GM19324 (cell line): ENCODE results near the gene DDX6.
A peak's percentile ranks its signal among the peaks of the same experiment; 100 is the strongest.
"Not testable (repeated sequence)": the region's sequence is repeated elsewhere in the genome, so short reads cannot be mapped to it uniquely, and the experiment has no call there.

Experiments used
- ATAC-seq: cut with Tn5 transposase; IDR thresholded peaks from one replicate; pipeline ENCODE4 v1.9.1; 2021; ENCODE audit warnings: mild to moderate bottlenecking, moderate library complexity; ENCODE audit not compliant: unreplicated experiment, low FRiP score

Gene DDX6, protein sequence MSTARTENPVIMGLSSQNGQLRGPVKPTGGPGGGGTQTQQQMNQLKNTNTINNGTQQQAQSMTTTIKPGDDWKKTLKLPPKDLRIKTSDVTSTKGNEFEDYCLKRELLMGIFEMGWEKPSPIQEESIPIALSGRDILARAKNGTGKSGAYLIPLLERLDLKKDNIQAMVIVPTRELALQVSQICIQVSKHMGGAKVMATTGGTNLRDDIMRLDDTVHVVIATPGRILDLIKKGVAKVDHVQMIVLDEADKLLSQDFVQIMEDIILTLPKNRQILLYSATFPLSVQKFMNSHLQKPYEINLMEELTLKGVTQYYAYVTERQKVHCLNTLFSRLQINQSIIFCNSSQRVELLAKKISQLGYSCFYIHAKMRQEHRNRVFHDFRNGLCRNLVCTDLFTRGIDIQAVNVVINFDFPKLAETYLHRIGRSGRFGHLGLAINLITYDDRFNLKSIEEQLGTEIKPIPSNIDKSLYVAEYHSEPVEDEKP

GRCh38 chr11:118791111-118791960, at the start of gene DDX6:
Gene DDX6, minus strand, starts transcription at chr11:118791164. Its CDS starts 4,913 bp downstream, at chr11:118786251.
- ATAC-seq = peak; percentile 52

GRCh38 chr11:118838905-118839553, 48.1 kb upstream of the DDX6 start:
- ATAC-seq = no peak

GRCh38 chr11:118837868-118838267, 46.9 kb upstream of the DDX6 start:
- no peak for ATAC-seq

GRCh38 chr11:118834427-118835028, 43.6 kb upstream of the DDX6 start:
- ATAC-seq = no peak

GRCh38 chr11:118827118-118827517, 36.2 kb upstream of the DDX6 start:
- no peak for ATAC-seq

DNA sequence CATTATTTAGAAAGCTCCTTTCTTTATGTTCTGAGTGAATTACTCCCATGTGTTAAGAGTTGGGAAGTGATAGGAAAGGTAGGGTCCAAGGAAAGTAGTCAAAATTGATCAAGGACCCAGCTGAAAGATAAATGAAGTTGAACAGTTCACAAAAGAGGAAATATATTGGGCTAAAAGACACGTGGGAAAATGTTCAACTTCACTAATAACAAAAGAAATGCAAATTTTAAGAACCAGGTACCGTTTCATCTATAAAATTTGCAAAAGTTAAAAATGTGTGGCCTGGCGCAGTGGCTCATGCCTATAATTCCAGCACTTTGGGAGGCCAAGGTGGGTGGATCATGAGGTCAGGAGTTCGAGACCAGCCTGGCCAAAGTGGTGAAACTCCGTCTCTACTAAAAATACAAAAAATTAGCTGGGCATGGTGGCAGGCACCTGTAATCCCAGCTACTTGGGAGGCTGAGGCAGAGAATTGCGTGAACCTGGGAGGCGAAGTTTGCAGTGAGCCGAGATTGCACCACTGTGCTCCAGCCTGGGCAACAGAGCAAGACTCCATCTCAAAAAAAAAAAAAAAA, 32.1 kb upstream of the DDX6 start:
- ATAC-seq = not testable (repeated sequence)

- ATAC-seq = peak; percentile 90
Measured at GRCh38 chr11:118820412-118821357, 29.7 kb upstream of the DDX6 start.

GRCh38 chr11:118820025-118820379, 29.0 kb upstream of the DDX6 start:
- not testable (repeated sequence) for ATAC-seq

GRCh38 chr11:118819334-118820024, 28.5 kb upstream of the DDX6 start:
- no peak for ATAC-seq

DNA sequence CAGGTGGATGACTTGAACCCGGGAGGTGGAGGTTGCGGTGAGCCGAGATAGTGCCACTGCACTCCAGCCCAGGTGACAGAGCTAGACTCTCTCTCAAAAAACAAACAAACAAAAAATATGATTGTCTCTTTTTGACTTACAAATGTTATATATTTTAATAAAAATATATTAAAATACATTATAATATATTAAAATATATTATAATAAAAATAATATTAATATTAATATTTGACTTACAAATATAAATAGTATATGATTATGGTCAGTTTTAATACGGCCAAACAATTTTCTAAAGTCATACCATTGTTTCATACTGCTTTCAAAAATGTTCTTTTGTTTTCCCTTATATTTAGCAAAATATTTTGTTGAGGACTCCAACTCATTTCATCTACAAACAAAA, 27.2 kb upstream of the DDX6 start:
- no peak for ATAC-seq

DNA sequence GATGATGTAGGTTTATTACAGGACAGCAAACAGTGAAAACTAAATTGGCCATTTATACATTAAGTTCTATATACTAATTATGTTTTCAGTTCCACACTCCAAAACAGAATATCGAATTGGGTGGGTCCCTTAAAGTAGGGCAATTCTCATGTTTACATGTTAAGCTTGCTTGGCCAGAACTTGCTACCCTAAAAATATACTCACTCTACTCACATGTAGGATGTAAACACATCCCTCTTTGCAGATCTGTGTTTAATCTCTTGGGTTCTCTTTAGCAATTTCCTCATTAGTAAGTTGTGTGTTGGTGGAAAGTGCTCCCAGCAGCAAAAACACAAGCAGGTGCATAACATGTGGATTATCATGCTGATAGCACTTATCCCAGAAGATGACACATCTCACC, 22.6 kb upstream of the DDX6 start:
- ATAC-seq = no peak

- no peak for ATAC-seq
Measured at GRCh38 chr11:118812485-118812884, 21.5 kb upstream of the DDX6 start.

- ATAC-seq = no peak
Measured at GRCh38 chr11:118807800-118808778, 17.1 kb upstream of the DDX6 start.

DNA sequence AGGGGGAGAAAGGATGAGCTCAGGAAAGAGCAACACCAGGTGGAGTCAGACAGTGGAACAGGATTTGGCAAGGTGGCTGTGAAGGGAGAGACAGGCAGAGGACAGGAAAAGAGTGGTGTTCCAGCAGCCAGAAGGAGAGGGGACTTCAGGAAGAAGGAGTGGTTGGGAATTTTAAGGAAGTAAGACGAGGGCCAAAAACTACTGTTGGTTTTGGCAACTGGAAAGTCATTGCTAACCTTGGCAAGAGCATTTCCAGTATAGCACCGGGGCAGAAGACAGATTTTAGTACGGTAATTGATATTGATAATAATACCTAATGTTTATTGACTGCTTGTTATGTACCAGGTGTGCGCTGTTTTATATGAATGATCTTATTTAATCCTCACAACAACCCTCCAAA, 15.4 kb upstream of the DDX6 start:
- no peak for ATAC-seq

DNA sequence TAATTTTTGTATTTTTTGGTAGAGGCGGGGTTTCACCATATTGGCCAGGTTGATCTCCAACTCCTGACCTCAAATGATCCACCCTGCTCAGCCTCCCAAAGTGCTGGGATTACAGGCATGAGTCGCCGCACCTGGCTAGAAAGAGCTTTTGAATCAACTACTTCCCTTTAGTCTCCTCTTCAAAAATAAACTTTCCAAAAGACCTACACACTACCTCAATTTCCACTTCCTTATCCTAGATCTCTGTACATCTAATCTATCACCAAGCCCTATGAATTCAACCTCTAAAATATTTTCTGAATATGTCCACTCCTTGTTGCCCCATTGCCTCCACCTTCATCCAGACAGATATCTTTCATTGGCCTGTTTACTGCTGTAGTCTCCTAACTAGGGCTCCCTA, 13.1 kb upstream of the DDX6 start:
- no peak for ATAC-seq

GRCh38 chr11:118799372-118799771, 8.4 kb upstream of the DDX6 start:
- ATAC-seq = no peak

DNA sequence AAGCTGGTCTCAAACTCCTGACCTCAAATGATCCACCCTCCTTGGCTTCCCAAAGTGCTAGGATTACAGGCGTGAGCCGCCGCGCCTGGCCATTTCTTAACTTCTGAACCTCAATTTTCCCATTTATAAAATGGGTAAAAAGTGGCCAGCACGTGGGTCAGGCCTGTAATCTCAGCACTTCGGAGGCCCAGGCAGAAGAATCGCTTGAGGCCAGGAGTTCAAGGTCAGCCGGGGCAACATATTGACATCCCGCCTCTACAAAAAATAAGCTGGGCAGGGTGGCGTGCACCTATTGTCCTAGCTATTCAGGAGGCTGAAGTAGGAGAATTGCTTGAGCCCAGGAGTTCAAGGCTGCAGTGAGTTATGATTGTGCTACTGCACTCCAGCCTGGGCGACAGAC, 6.5 kb upstream of the DDX6 start:
- ATAC-seq = no peak
